ENCODE measurements around the gene PPP1R37.
A peak's percentile ranks its signal among the peaks of the same experiment; 100 is the strongest.

Gene PPP1R37

GRCh38 chr19:45128146-45128545 is 35.2 kb downstream of the PPP1R37 start:
- peaks cover 25% of the 10 kb centered on the region for H3K79me2 ChIP-seq
- no peaks in the 10 kb centered on the region for H3K27me3 ChIP-seq (ENCODE audit: control insufficient read depth, insufficient read depth, low read length)
- no peak overlapping the region for H3K27ac ChIP-seq
- H3K36me3 ChIP-seq (ENCODE audit: control insufficient read depth, insufficient read depth, low read length): no peaks in the 10 kb centered on the region
- TF ChIP-seq CTCF (IDR thresholded peaks at IDR 0.05): no peak
- H3K4me1 ChIP-seq: peaks cover 3% of the 10 kb centered on the region
- no peak overlapping the region for H3K4me2 ChIP-seq (ENCODE audit: low read length)
- no peak overlapping the region for H2AFZ ChIP-seq
- H3K9me3 ChIP-seq (ENCODE audit: control insufficient read depth, low read length): no peaks in the 10 kb centered on the region
- no peak overlapping the region for H3K4me3 ChIP-seq (ENCODE audit: low read depth, low read length)
- H3K9ac ChIP-seq: no peak overlapping the region

- H3K79me2 ChIP-seq: peaks cover 23% of the 10 kb centered on the region
- TF ChIP-seq CTCF (IDR thresholded peaks at IDR 0.05): no peak
- H3K36me3 ChIP-seq (ENCODE audit: control insufficient read depth, insufficient read depth, low read length): no peaks in the 10 kb centered on the region
- no peak overlapping the region for H2AFZ ChIP-seq
- H3K9me3 ChIP-seq (ENCODE audit: control insufficient read depth, low read length): no peaks in the 10 kb centered on the region
- H3K27ac ChIP-seq: no peak overlapping the region
- H3K4me1 ChIP-seq: peaks cover 3% of the 10 kb centered on the region
- H3K4me3 ChIP-seq (ENCODE audit: low read depth, low read length): no peak overlapping the region
- no peak overlapping the region for H3K9ac ChIP-seq
- H3K27me3 ChIP-seq (ENCODE audit: control insufficient read depth, insufficient read depth, low read length): no peaks in the 10 kb centered on the region
- H3K4me2 ChIP-seq (ENCODE audit: low read length): no peak overlapping the region
These were observed 35.8 kb downstream of the PPP1R37 start for GRCh38 chr19:45128806-45129205.

- H3K27ac ChIP-seq: no peak overlapping the region
- no peaks in the 10 kb centered on the region for H3K36me3 ChIP-seq (ENCODE audit: control insufficient read depth, insufficient read depth, low read length)
- H3K4me1 ChIP-seq: peaks cover 3% of the 10 kb centered on the region
- no peak overlapping the region for H3K9ac ChIP-seq
- H3K9me3 ChIP-seq (ENCODE audit: control insufficient read depth, low read length): no peaks in the 10 kb centered on the region
- H3K4me2 ChIP-seq (ENCODE audit: low read length): no peak overlapping the region
- no peak for TF ChIP-seq CTCF (IDR thresholded peaks at IDR 0.05)
- H3K4me3 ChIP-seq (ENCODE audit: low read depth, low read length): no peak overlapping the region
- no peak overlapping the region for H2AFZ ChIP-seq
- no peaks in the 10 kb centered on the region for H3K27me3 ChIP-seq (ENCODE audit: control insufficient read depth, insufficient read depth, low read length)
- peaks cover 19% of the 10 kb centered on the region for H3K79me2 ChIP-seq
These were observed 37.3 kb downstream of the PPP1R37 start for GRCh38 chr19:45130236-45130635.

GRCh38 chr19:45130888-45131615 is 38.1 kb downstream of the PPP1R37 start:
- peaks cover 3% of the 10 kb centered on the region for H3K4me1 ChIP-seq
- H3K36me3 ChIP-seq (ENCODE audit: control insufficient read depth, insufficient read depth, low read length): no peaks in the 10 kb centered on the region
- no peaks in the 10 kb centered on the region for H3K9me3 ChIP-seq (ENCODE audit: control insufficient read depth, low read length)
- H2AFZ ChIP-seq: no peak overlapping the region
- no peak overlapping the region for H3K4me3 ChIP-seq (ENCODE audit: low read depth, low read length)
- H3K27me3 ChIP-seq (ENCODE audit: control insufficient read depth, insufficient read depth, low read length): no peaks in the 10 kb centered on the region
- no peak overlapping the region for H3K27ac ChIP-seq
- H3K9ac ChIP-seq: no peak overlapping the region
- TF ChIP-seq CTCF (IDR thresholded peaks at IDR 0.05): peak; percentile 55
- H3K4me2 ChIP-seq (ENCODE audit: low read length): no peak overlapping the region
- peaks cover 13% of the 10 kb centered on the region for H3K79me2 ChIP-seq

GRCh38 chr19:45133661-45134060 is 40.7 kb downstream of the PPP1R37 start:
- Histone ChIP-seq H3K9ac (no peak overlapping the region), H3K4me2 (ENCODE audit: low read length) (no peak overlapping the region), H3K79me2 (peaks cover 27% of the 10 kb centered on the region), H3K27me3 (ENCODE audit: control insufficient read depth, insufficient read depth, low read length) (no peaks in the 10 kb centered on the region), H3K36me3 (ENCODE audit: control insufficient read depth, insufficient read depth, low read length) (no peaks in the 10 kb centered on the region), H3K4me3 (ENCODE audit: low read depth, low read length) (no peak overlapping the region), H3K27ac (no peak overlapping the region), H2AFZ (no peak overlapping the region), H3K9me3 (ENCODE audit: control insufficient read depth, low read length) (no peaks in the 10 kb centered on the region), H3K4me1 (no peaks in the 10 kb centered on the region)
- no peak for TF ChIP-seq CTCF (IDR thresholded peaks at IDR 0.05)

Measured in parathyroid adenoma (tissue), 2 donors.